Stimulated activated CD8-positive, alpha-beta memory T cell treated with anti-CD3 and anti-CD28 coated beads, Interleukin-7, amount 100 ng/mL, for 1 hour (primary cell): ENCODE data around the gene INAFM2.

Experiments
- DNase-seq, 2 donors: peaks; one replicate each; pipeline ENCODE4 v3.0.0-alpha.2; 2020; ENCODE audit warnings: low read depth in 2 of 2

Gene INAFM2

GRCh38 chr15:40306908-40307307 is 16.6 kb upstream of the INAFM2 start:
- DNase-seq, result no peak

- DNase-seq, result peak; percentile 42 to 44
Measured at GRCh38 chr15:40307421-40308211, 15.9 kb upstream of the INAFM2 start, which contains the start of gene PLCB2. TSS of gene PLCB2 (minus strand) at chr15:40307935. CDS start at chr15:40307672, 263 bp downstream.

GRCh38 chr15:40309344-40309862 is 14.1 kb upstream of the INAFM2 start:
- DNase-seq, result no peak

GRCh38 chr15:40310001-40310959 is 13.2 kb upstream of the INAFM2 start:
- no peak for DNase-seq

- no peak for DNase-seq
Measured at GRCh38 chr15:40310993-40311392, 12.5 kb upstream of the INAFM2 start.

- no peak for DNase-seq
Measured at GRCh38 chr15:40312370-40313158, 10.9 kb upstream of the INAFM2 start.

GRCh38 chr15:40313531-40314398 is 9.7 kb upstream of the INAFM2 start:
- DNase-seq, result no peak

DNA sequence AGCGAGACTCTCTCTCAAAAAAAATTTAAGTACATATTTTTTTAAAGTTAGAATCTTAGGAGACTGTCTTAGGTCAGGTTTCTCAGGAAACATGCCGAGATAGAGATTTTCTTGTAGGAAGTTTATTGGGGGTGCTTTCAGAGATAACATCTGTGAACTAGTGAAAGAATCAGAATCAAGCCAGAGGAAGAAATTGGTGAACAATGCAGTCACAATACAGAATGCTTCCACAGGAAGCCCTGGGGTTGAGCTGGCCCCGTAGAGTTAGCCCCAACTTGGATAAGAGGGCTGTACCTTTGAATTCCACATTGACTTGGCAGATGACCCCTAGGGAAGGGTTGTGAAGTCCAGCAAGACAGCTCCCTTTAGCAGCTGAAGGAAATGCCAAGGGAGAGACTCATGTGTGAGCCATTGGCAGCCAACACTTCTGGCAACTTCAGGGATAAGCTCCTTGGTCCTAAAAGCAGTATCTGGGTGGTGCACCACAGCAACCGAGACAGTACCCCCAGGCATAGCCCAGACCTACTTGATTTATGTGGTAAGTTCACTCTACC is 8.7 kb upstream of the INAFM2 start:
- no peak for DNase-seq

DNA sequence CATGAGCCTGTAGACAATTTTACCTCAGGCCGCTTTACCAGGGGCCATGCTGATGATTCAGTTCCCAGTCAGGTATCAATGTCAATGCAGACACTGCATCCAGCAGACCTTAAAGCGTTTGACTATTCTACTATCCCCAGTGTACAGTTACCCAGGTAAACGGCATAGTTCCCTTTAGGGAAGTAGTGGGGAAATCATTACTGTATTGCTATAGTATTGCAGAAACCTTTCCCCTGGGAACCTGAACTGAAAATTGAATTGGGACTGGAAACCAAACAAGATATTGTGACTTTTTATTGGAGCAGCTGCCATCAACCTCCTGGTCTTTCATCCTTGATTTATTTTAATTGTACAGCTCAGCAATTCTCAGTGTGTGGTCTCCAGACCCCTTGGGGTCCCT is 6.6 kb upstream of the INAFM2 start:
- no peak for DNase-seq

DNA sequence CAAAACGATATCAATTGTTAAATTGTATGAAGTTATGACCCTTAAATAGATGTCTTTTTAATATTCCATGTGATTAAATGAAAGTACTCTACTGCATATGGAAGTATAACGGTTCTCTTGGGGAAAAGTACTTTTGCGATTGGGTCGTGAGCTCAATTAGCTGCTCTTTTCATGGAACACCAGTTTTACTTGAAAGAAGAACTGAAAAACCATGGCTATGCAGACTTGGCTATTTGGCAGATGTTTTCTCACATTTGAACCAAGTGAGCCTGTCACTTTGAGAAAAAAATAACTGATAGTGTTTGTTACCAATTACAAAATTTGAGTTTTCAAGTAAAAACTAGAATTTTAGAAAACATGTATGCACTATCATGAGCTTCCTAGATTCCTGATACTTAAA is 5.9 kb upstream of the INAFM2 start:
- no peak for DNase-seq

GRCh38 chr15:40320409-40320808 is 3.1 kb upstream of the INAFM2 start:
- no peak for DNase-seq

- DNase-seq, result no peak
Measured at GRCh38 chr15:40320931-40321371, 2.5 kb upstream of the INAFM2 start.

DNA sequence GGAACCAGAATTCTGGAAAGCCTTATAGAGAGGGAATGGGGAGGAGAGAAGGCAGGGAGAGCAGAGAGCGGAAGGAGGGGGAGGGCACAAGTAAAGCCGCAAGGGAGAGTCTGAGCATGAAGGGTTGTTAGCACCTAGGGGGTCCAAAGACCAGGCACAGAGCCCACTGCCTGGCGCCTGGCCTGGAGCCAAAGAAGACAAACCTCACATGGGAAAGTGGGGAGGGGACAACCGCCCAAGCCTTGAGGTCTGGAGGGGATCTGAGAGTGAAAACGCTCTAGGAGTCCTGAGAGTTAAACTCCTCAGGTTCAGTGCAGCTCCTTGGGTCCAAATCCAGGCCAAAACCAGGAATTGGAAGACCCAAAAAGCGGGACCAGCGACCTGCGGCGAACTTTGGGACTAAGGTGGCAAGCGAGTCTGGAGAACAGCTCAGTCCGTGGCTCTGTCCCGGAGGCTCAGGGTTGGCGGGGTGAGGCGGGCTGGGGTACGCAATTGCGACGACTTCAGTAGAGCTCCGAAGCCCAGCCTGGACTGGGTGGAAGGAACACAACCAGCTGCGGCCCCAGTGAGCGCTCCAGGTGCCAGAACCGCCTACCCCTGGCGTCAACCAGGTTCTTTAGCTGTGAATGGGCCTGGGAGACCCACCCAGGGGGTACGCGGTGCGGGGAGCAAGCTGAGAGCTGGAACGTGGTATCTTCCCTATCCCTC is 807 bp upstream of the INAFM2 start:
- DNase-seq, result no peak

GRCh38 chr15:40323953-40324937 is 753 bp downstream of the INAFM2 start:
- no peak for DNase-seq

DNA sequence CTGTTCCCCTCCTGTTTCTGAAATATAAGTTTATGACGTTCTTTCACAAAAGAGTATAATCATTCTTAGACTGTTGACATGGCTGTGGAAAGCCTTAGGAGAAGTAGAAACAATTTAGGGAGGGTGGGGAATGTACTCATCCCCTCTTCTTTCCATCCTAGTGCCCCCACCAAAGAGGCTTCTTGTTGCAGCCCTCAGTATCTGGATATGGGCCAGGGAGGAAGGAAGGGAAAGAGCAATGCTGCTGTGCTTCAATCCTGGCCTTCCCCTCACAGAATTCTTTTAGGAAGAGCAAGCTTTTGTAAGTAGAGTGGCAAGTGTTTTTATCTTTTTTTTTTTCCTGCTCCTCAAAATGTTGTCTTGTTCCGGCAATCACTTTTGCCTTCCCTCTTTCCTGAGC is 1.7 kb downstream of the INAFM2 start:
- DNase-seq, result no peak

DNA sequence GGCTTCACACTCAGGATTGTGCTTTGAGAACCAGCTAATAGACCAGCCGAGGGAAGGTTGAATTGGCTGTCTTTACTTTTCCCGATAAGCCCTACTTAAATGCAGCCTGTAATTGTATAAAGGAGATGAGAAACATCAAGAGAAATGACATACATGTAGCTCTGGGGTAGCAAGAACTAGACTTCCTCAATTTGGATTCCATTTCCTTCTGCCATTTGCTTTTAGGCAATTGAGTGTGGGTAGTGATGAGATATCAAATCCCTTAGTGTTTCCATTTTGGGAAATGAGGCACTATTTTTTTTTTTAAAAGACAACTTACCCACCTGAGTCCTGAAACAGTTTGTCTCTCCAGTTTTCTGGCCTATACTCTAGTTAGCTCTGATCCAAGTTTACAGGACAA is 2.2 kb downstream of the INAFM2 start:
- no peak for DNase-seq

- no peak for DNase-seq
Measured at GRCh38 chr15:40327457-40327856, 4.0 kb downstream of the INAFM2 start.

- no peak for DNase-seq
Measured at GRCh38 chr15:40328176-40328575, 4.7 kb downstream of the INAFM2 start.
